Tongue (tissue), 2 donors: ENCODE data around the gene NTRK2. TPM values are rescaled to one million over a fixed set of nuclear protein-coding genes. Genes with fewer than 3 reads are reported as not detected.
A peak's percentile ranks its signal among the peaks of the same experiment; 100 is the strongest.

Source experiments
- DNase-seq: peaks from one replicate; pipeline ENCODE4 v3.0.0-alpha.2; 2015
- total RNA-seq: library from RNA; depleted of rRNA; stranded (reverse); fragments of >200 nt; gene quantifications from one replicate; pipeline ENCODE4 v1.2.3, GENCODE V29; 2014

Gene NTRK2
- total RNA-seq, 1 donor from 2014 or later: 60.3 TPM

DNA sequence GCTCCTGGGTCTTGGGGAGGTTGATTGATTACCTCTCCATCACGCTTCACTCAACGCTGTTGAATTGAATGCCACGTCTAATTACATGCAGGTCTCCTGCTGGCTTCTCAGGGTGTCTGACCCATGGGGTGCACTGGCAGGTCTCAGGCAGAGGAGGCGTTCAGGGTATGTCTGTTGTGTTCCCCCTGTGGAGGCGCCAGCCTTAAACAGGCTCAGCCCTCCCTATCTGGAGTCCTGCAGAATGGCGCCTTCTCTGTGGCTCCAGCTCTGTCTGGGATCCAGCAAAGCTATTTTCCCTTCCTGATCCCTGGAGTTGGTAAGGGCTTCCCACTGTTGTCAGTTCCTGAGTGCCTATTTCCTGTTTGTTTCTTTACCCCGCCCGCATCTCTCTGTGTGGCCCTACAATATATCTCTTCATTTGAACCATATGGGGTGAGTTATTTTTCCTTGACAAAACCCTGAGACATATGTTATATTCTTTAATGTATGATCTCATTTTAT, 150.0 kb downstream of the NTRK2 start:
- no peak for DNase-seq

DNA sequence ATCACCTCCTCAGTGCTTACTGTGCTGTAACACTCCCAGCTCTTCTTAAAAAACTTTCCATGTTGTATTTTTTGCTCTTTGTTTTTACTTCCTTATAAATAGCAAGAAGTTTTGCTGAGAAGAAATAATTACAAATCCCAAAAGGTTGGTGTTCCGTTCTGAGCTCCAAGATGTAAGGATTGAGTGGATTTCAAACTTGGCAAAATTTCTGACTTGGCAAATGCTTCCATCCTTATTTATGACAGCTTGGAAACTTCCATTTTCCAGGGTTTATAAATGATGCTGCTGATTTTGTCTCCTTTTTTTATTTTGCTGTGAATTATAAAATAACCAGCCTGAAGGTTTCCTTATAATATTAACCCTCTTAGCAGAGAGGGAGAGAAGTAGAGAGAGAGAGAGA, 151.9 kb downstream of the NTRK2 start:
- DNase-seq: peak; percentile 84

DNA sequence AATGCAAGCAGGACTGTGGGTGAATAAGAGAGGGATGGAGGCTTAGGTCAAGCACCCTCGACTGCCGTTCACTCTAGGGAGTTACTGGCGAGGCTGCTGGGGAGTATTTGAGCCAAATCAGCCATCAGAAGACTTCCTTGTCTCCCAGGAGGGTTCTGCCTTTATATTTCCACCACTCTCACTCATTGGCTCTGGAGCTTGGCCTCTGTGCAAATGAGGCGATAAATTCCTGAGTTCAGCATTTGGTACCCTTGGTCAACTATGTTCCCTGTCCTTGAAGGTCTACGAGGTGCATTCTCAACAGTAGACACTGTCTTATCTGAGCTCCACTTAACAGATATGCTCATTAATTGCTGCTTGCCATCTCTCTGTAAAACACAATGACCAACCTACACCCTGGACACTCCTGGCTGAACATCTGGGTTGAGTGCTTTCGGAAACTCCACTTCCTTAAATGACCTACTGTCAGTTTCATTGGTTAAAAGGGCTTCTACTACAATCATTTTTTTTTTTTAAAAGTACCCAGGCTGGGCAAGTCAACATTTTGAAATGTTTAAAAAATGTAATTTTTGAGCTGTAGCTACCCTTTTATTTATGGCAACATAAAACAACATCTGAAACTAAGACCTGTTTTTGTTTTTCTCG, 153.2 kb downstream of the NTRK2 start:
- DNase-seq: no peak

DNA sequence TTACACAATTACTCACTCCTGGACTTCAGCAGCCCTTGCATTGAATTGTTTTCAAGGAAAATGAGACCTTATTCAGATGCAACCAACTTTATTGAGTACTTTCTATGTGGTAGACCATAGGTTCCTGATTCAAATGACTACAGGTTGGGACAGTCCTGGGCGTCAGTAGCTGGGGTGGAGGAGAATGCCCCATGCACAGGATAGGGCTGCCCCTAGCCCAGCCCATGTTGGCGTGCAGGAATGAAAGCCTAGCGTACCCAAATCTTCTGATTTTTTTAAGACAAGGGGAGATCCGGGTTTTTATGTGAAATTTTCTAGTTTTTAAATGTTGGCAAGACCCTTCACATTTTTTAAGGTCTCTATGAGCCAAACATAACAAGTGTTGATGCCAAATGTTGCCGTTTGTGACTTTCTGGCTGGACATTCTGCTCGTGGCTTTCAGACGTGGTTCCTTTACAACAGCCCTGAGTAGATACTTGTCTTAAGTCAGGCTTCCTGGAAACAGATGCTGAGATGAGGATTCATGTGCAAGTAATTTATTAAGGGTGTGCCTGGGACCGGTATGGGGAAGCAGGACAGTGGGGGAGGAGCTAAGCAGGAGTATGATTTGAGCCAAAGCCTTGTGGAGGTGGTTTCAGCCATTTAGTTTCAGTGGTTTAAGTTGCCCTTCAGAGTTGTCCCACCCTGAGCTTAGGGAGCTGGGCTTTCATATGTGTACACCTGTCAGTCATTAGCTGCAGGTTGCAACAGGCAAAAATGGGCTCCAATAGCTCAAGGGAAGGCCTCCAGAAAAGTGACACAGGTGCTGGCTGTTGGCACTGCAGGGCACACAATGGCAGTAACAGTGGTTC, 154.1 kb downstream of the NTRK2 start:
- peak; percentile 68 for DNase-seq

DNA sequence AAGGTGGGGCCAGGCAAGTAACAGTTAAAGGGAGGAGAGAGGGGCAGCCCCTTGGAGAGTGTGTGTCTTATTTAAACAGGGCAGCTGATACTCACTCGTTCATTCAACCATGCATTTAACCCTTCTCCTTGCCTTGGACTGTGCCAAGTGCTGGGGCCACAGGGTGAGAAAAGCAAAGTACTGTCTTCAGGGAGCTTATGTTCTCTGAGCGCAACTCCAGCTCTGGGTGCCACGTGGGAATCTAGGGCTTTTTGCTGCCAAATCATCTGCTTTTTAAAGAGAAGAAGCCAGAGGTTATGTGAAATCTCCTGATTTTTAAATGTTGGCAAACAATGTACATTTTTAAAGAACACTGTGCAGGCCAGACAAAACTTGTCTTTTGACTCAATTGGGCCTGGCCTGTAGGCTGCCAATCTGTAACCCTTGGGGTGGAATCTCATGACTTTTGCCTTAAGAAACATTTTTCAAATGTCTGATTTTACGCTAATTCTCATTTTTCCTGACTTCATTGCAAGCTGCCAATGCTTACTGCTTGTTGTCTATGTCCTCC, 157.8 kb downstream of the NTRK2 start:
- no peak for DNase-seq

DNA sequence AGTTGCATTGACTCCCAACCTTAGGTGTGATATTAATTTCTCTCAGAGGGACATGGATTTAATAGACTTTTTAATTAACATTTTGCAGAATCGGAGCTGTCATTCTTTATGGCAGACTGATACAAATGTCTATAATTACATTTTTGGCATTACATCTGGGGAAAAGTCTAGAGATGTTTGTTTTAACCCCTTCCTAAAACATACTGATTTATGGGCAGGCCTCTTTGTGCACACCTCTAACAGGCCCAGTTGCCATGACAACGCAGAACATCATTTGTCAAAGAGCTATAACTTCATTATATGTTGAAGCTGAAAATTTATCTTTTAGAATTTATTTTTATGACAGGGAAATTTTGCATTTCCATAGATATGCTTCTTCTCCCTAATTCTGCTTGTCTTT, 158.5 kb downstream of the NTRK2 start:
- no peak for DNase-seq

DNA sequence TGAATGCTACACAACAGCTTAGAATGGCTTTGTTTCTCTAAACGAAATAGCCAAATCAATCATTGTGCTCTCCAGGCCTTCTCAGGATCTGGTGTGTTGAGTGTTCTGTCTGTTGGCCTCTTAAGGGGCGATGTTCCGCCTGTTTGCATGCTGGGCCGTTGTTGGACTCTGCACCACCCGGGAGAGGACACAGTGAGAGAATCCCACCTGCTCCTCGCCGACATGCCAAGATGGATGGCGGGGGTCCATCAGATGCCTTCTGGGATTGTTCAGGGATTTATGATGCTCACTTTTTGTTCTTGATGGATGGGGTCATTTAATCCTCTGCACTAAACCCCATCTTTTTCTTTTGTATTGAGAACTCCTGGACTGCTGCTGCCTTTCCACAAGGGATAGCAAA, 159.9 kb downstream of the NTRK2 start:
- no peak for DNase-seq

DNA sequence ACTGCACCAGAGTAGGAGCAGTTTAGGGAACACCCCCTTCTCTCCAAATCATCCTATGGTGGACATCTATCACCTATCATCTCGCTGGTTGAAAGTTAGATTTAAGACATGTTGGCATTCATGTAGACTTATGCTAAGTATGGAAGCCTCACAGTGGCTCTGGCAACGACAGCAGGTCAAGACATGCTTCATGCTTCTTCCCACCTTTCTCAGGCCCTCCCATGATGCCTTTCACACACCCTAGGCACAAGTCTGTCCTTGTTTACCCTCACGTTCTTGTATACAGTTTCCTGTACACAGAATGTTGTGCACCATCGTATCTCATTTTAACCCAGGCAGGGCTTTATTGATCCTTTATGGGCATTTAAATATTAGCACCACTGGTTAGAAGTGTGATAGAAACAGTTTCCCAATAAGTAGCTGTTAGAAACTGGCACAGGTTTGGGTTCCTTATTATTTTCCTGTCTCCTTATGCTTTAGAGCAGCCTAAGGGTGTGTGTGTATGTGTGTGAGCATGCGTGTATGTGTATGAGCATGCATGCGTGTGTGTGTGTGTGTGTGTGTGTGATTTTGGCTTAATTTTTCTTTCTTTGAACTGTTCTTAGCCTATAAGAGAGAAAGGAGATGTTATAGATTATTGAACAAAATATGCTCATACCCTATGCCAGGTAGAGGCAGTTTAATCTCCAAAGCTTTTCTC, 160.6 kb downstream of the NTRK2 start:
- DNase-seq: no peak

DNA sequence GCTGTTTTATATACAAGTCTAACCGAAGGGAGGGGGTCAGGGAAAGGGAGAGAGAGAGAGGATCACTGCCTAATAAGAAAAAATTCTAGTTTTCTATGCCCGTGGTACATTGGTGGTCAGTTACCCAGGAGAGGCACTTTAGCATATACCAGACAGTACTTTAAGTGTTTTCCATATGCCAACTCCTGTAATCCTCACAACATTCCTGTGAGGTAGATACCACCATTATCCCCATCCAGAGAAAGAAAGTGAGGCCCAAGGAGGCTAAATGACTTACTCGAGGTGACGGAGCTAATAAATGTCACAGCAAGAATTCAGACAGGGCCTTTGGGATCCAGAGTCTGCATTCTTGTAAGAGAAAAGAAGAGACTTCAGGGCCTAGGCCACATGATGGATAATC, 161.8 kb downstream of the NTRK2 start:
- DNase-seq: no peak

DNA sequence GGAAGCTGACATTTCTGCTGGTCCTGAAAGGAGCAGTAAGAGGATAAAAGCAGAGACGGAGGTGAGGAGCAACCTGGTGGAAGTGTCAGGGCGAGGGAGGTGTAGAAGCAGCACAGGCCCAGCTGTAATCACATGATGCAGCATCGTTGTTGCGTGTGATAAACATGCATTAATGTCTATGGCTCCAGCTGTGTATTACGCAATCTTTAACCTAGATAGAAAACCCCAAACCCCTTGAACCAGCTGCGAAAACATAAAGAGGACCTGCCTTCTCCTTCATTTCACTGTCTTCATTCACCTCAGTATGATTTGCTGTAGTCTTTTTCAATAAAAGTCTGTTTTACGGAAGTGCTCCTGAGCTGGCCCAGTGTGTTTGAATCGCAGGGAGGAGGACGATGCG, 162.9 kb downstream of the NTRK2 start:
- no peak for DNase-seq

DNA sequence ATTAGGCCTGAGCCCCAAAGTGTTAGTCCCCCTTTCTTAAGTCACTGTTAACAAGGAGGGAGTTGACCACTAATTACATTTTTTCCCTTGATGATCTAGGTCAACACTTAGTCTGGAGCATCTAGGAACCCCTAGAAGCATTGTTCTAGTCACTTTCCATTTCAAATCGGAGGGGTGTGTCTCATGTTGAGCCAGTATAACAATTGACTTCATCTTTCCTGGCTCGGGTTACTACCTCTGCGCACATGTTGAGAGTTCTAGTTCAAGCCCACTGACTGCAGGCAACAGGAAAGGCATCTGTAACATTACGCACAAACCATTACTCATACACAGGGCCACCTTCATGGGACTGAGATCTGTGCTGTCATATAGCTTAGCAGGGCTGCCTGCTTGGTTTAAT, 164.9 kb downstream of the NTRK2 start:
- DNase-seq: no peak

DNA sequence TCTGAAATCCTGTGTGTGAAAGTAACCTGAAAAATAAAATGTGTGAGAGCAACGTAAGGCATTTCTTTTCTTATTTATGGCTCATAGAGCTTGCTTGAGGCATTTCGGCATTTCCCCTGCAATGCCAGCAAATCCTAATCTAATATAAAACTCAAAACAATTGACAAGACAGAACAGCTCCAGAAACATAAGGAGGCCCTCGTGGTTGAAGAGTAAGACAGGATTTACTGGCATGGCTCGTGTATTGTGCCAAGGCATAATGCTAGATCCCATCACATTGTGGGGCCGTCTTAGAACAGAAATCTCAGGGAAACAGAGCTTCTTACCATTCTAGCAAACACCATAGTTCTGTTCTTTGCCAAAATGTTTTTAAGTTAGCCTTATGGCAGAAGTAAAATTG, 166.2 kb downstream of the NTRK2 start:
- no peak for DNase-seq

DNA sequence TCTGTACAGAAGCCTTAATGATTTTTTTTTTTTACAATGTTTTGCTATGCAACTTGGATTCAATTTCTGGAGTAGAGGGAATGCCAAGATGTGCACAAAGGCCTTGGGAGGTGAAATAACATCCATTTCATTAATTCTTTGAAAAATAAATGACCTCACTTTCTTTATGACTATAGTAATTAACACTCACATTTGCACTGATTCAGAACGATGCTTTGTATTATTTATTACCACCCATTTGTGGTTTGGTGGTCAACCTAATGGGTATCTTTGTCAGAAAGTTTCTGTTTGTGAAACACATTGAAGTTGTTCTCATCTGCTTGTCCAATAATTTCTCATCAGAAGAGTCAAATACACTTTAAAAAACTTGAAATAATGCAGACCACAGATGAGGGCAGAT, 169.3 kb downstream of the NTRK2 start:
- no peak for DNase-seq

DNA sequence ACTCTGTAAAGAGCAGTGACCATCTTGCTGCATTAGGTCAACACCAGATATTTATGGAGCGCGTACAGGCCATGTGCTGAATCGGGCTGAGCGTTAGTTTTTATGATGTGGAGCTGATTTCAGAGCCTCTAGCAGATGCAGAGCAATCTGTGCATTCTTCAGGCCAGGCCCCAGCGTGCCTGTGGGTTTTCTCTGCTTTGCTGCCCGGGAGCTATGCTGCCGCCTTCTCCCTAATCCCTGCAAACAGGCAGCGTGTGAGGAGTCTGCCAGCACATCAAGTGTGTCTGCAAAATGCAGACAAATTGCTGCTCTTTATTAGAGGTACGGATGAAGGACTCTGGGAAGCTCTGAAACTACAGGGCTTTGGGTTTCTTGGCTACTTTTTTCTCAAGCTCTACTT, 170.0 kb downstream of the NTRK2 start:
- peak; percentile 65 for DNase-seq

DNA sequence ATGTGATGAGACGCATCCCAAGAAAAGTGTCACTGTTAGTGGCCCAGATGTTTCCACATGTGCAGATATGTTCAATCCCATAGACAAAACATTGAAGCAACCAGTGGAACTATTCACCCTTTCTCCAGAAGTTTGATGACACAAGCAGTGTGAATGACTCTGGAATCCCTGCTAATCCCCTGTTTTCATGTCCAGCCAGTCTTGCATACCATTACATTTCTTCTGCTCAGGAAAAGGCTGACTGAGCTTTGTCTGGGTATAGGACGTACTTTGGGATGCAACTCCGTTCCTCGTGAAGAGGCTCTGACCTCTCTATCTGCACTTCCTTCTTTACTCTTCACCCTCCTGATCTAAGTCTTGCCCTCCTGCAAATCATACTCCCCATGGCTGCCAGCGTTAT, 172.4 kb downstream of the NTRK2 start:
- DNase-seq: no peak

DNA sequence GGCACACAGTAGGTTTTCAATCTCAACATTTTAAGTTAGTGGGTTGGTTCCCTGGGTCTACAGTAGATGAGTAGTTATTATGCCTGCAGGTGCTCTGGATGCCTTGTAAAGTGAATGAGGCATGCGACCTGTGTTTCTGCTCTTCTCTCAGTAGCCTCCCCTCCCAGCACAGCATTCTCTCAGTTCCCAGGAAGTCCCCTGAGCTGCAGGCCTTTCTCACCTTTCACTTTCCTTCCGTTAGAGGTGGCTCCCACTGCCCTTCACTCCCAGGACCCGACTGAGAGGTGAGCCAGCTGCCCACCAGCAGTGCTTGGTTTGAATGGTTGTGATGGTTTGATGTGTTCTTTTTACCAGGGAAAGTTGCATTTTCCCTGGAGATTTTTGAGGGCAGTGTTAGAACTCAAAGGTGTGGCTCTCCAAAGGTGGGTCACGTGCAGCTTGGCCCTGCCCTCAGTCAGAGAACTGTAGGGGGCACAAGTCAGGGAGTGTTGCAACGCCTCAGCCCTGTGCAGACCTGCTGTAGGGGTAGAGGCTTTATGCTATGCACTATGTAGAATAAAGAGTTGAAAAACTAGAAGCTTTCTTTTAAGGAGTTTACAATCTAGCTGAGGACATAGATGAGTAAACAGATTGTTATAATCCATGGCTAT, 173.8 kb downstream of the NTRK2 start:
- no peak for DNase-seq

DNA sequence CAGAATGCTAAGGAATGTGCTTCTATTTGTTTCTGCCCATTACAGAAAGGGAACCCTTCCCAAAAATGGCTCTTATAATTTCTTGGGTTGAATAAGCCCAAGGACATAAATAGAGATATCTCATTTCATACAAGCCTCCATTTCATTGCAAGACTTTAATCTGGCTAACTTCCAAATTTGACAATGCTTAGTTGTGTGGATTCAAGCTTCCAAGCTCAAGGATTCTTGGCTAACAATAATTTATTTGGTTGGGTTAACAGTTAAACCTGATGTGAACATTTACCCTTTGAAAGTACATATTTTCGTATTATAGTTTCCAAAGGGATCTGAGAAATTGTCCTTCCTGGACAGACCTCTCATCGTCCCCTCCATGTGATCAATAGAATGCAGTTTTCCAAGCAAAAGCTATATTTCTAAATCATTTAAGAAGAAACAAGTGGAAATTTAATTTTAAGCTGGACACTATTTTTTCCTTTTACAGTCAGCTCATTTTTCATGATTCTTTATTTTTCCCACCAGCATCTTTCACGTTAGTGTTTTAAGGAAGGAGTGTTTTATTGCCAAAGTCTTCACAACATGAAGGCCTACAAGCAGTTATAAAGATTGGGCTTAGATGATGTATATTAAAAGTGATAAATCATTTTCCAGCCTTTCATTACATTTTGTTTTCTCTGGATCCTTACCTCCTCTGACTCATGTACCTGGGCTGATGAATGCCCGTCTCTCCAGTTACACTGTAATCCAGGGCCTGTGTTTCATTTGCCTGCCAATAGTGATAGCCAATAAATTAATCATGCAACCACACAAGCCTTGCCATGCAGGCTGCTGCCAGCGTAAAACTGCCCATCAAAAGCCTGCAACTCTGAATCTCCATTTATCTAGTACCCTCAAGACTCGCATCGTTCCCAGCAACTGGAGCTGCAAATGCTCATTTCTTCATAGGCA, 176.7 kb downstream of the NTRK2 start:
- no peak for DNase-seq

DNA sequence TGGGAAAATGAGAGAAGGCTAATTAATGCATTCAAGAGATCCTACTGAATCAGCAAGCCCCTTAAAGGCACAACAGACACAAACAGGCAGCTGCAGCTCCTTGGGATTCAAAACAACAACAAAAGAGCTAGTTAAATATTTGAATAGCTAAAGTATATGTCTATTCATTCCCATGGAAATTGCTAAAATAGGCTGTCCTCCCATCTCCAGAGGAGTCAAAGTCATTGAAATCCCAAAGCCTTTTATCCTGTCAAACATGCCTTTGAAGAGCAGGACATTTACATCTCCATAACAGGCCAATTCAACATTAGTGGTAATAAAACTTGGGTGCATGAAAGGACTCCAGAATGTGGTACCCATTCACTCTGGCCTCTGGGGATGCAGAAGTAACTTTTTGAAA, 177.4 kb downstream of the NTRK2 start:
- DNase-seq: no peak

DNA sequence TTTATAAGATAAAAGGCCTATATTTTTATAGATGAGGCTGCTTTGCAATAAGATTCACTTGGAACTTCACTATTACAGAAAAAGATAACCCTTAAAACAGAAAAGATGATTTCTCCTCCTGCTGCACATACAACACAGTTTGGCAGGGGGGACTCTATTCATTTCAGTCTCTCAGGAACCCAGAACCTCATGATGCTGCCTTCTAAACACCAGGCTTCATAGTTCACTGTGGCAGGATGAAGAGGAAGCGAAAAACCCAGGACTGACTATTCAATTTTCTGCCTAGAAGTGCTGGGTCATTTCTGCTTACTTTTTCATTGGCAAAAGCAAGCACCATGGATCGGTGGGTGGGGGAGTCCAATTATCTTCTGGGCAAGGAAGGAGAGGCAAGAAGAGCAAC, 179.5 kb downstream of the NTRK2 start:
- no peak for DNase-seq

DNA sequence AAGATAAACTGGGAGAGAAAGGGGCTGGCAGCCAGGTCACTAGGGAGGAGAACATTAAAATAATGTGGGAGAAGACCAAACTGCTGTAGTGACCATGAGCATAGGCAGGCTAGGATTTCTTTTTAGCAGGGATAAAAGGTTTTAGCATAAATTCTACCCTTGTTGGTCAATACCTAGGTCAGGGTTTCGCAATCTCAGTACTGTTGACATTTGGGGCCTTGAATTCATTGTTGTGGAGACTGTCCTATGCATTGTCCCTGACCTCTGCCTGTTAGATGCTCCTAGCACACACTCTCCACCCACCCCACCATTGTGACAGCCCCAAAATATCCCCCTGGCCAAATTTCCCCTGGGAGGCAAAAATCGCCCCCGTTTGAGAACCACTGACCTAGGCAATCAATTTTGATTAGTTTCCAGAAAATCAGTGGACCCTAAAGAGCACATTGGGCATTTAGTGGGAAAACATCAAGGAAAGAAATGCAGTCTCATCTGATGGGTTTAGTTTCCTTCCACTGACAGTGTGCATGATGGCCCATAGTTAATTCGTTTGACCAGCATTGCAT, 181.4 kb downstream of the NTRK2 start:
- no peak for DNase-seq
